SK-N-SH treated with all-trans-retinoic acid at 6 μM for 48 hours (cell line): Measurements from ENCODE around the gene HIRA.

Experiments used
- ATAC-seq: fragments of 200-7000 bp; cut with Tn5 transposase; 3 replicates; pipeline ENCODE4 v1.9.1; 2020; ENCODE audit warnings: mild to moderate bottlenecking, moderate library complexity
- ARNTL ChIP-seq: fragments of 450-650 bp; formaldehyde crosslinking; IDR thresholded peaks from 2 replicates; pipeline ENCODE4 v1.5.0; 2020; ENCODE audit warnings: low read depth, mild to moderate bottlenecking, moderate library complexity, borderline replicate concordance
- CREB5 ChIP-seq: fragments of 250-450 bp; sonication (Bioruptor Pico); IDR thresholded peaks from 2 replicates; pipeline ENCODE4 v1.5.1; 2020; ENCODE audit warnings: low read depth, mild to moderate bottlenecking, moderate library complexity
- CSDC2 ChIP-seq: fragments of 250-450 bp; sonication (Bioruptor Pico); IDR thresholded peaks from 2 replicates; pipeline ENCODE4 v1.5.0; 2020; ENCODE audit warnings: mild to moderate bottlenecking, moderate library complexity
- ESRRG ChIP-seq: fragments of 250-450 bp; sonication (Bioruptor Pico); IDR thresholded peaks from 2 replicates; pipeline ENCODE4 v1.6.1; 2021; ENCODE audit warnings: mild to moderate bottlenecking
- GLIS3 ChIP-seq: fragments of 250-450 bp; sonication (Bioruptor Pico); IDR thresholded peaks from 2 replicates; pipeline ENCODE4 v1.5.0; 2020; ENCODE audit warnings: mild to moderate bottlenecking, moderate library complexity
- ISL1 ChIP-seq: fragments of 250-450 bp; sonication (Bioruptor Pico); IDR thresholded peaks from 2 replicates; pipeline ENCODE4 v2.1.2; 2022; ENCODE audit warnings: mild to moderate bottlenecking, moderate library complexity
- OSR1 ChIP-seq: fragments of 250-450 bp; sonication (Bioruptor Pico); IDR thresholded peaks from 2 replicates; pipeline ENCODE4 v1.8.0; 2022; ENCODE audit warnings: moderate library complexity, mild to moderate bottlenecking, inconsistent platforms
- PATZ1 ChIP-seq: fragments of 250-450 bp; sonication (Bioruptor Pico); IDR thresholded peaks from 2 replicates; pipeline ENCODE4 v1.8.0; 2020; ENCODE audit warnings: mild to moderate bottlenecking, moderate library complexity, borderline replicate concordance
- PPARA ChIP-seq: fragments of 250-450 bp; sonication (Bioruptor Pico); IDR thresholded peaks from 2 replicates; pipeline ENCODE4 v1.5.0; 2020; ENCODE audit warnings: mild to moderate bottlenecking, borderline replicate concordance
- RARB ChIP-seq: fragments of 250-450 bp; sonication (Bioruptor Pico); IDR thresholded peaks from 2 replicates; pipeline ENCODE4 v1.8.0; 2021; ENCODE audit warnings: mild to moderate bottlenecking, moderate library complexity
- SNAI2 ChIP-seq: fragments of 250-450 bp; sonication (Bioruptor Pico); IDR thresholded peaks from 2 replicates; pipeline ENCODE4 v1.5.0; 2020; ENCODE audit warnings: mild to moderate bottlenecking, moderate library complexity
- TCF4 ChIP-seq: fragments of 250-450 bp; sonication (Bioruptor Pico); IDR thresholded peaks from 2 replicates; pipeline ENCODE4 v1.8.0; 2021; ENCODE audit warnings: mild to moderate bottlenecking, moderate library complexity, borderline replicate concordance
- TOX ChIP-seq: fragments of 250-450 bp; sonication (Bioruptor Pico); IDR thresholded peaks from 2 replicates; pipeline ENCODE4 v1.8.0; 2021; ENCODE audit warnings: mild to moderate bottlenecking, moderate library complexity, borderline replicate concordance
- TSHZ2 ChIP-seq: fragments of 250-450 bp; sonication (Bioruptor Pico); IDR thresholded peaks from 2 replicates; pipeline ENCODE4 v1.5.0; 2020; ENCODE audit warnings: mild to moderate bottlenecking, moderate library complexity
- ZC3H10 ChIP-seq: fragments of 250-450 bp; sonication (Bioruptor Pico); IDR thresholded peaks from 2 replicates; pipeline ENCODE4 v1.5.1; 2021; ENCODE audit warnings: mild to moderate bottlenecking, moderate library complexity
- ZFP3 ChIP-seq: fragments of 250-450 bp; sonication (Bioruptor Pico); IDR thresholded peaks from 2 replicates; pipeline ENCODE4 v1.5.0; 2020; ENCODE audit warnings: mild to moderate bottlenecking, moderate library complexity
- ZFP30 ChIP-seq: fragments of 450-650 bp; formaldehyde crosslinking; IDR thresholded peaks from 2 replicates; pipeline ENCODE4 v1.5.0; 2022; ENCODE audit warnings: mild to moderate bottlenecking, moderate library complexity
- ZNF565 ChIP-seq: fragments of 450-650 bp; formaldehyde crosslinking; conservative IDR thresholded peaks from 2 replicates; pipeline ENCODE4 v1.5.0; 2020; ENCODE audit warnings: low read depth, mild to moderate bottlenecking, moderate library complexity
- ZNF70 ChIP-seq: fragments of 450-650 bp; formaldehyde crosslinking; IDR thresholded peaks from 2 replicates; pipeline ENCODE4 v1.5.0; 2020; ENCODE audit warnings: mild to moderate bottlenecking, moderate library complexity
- ZNF8 ChIP-seq: fragments of 450-650 bp; formaldehyde crosslinking; IDR thresholded peaks from 2 replicates; pipeline ENCODE4 v1.5.0; 2020; ENCODE audit warnings: mild to moderate bottlenecking, moderate library complexity
- TF ChIP-seq, protein P1 (sequence below): fragments of 250-450 bp; sonication (Bioruptor Pico); IDR thresholded peaks from 2 replicates; pipeline ENCODE4 v1.5.1; 2021; ENCODE audit warnings: mild to moderate bottlenecking, moderate library complexity

The HIRA gene

GRCh38 chr22:19358703-19359553 lies 72.6 kb downstream of the HIRA start:
- TF ChIP-seq TOX (CRISPR knock-in tag) (no peak), GLIS3 (CRISPR knock-in tag) (no peak), ZFP3 (no peak), CREB5 (CRISPR knock-in tag) (no peak), ARNTL (CRISPR knock-in tag) (no peak), ZNF70 (no peak), ZNF565 (no peak), ZFP30 (CRISPR knock-in tag) (no peak), ZNF8 (no peak), PATZ1 (CRISPR knock-in tag) (no peak), ESRRG (CRISPR knock-in tag) (no peak), SNAI2 (CRISPR knock-in tag) (no peak), CSDC2 (CRISPR knock-in tag) (no peak), OSR1 (no peak), ZC3H10 (no peak), TSHZ2 (no peak), RARB (CRISPR knock-in tag) (no peak), ISL1 (CRISPR knock-in tag) (no peak)
- TF ChIP-seq, protein P1, sequence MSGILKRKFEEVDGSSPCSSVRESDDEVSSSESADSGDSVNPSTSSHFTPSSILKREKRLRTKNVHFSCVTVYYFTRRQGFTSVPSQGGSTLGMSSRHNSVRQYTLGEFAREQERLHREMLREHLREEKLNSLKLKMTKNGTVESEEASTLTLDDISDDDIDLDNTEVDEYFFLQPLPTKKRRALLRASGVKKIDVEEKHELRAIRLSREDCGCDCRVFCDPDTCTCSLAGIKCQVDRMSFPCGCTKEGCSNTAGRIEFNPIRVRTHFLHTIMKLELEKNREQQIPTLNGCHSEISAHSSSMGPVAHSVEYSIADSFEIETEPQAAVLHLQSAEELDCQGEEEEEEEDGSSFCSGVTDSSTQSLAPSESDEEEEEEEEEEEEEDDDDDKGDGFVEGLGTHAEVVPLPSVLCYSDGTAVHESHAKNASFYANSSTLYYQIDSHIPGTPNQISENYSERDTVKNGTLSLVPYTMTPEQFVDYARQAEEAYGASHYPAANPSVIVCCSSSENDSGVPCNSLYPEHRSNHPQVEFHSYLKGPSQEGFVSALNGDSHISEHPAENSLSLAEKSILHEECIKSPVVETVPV (CRISPR knock-in tag), result no peak
- TF ChIP-seq, all 23 proteins: peak for 0
- no peak for ATAC-seq

- ATAC-seq, result no peak
- TF ChIP-seq TOX (CRISPR knock-in tag), result no peak
- no peak for TF ChIP-seq ISL1 (CRISPR knock-in tag)
- TF ChIP-seq TCF4 (CRISPR knock-in tag), result no peak
- TF ChIP-seq TSHZ2, result no peak
- no peak for TF ChIP-seq ZNF8
- no peak for TF ChIP-seq ZFP30 (CRISPR knock-in tag)
- no peak for TF ChIP-seq SNAI2 (CRISPR knock-in tag)
- no peak for TF ChIP-seq ZNF70
- TF ChIP-seq CSDC2 (CRISPR knock-in tag), result no peak
- no peak for TF ChIP-seq CREB5 (CRISPR knock-in tag)
- no peak for TF ChIP-seq ARNTL (CRISPR knock-in tag)
- no peak for TF ChIP-seq PPARA (CRISPR knock-in tag)
- TF ChIP-seq, all 23 proteins: peak for 0
Observed at GRCh38 chr22:19358195-19358594, 73.3 kb downstream of the HIRA start.
